GM12874 (cell line): ENCODE measurements around the gene CRADD.

Experiments used
- TF ChIP-seq, protein P1 (sequence below): IDR thresholded peaks from 2 replicates; pipeline ENCODE4 v1.5.1; 2011; ENCODE audit warnings: low read depth, mild to moderate bottlenecking, control low read depth, low read length, moderate library complexity; ENCODE audit not compliant: insufficient read depth

Gene CRADD

DNA sequence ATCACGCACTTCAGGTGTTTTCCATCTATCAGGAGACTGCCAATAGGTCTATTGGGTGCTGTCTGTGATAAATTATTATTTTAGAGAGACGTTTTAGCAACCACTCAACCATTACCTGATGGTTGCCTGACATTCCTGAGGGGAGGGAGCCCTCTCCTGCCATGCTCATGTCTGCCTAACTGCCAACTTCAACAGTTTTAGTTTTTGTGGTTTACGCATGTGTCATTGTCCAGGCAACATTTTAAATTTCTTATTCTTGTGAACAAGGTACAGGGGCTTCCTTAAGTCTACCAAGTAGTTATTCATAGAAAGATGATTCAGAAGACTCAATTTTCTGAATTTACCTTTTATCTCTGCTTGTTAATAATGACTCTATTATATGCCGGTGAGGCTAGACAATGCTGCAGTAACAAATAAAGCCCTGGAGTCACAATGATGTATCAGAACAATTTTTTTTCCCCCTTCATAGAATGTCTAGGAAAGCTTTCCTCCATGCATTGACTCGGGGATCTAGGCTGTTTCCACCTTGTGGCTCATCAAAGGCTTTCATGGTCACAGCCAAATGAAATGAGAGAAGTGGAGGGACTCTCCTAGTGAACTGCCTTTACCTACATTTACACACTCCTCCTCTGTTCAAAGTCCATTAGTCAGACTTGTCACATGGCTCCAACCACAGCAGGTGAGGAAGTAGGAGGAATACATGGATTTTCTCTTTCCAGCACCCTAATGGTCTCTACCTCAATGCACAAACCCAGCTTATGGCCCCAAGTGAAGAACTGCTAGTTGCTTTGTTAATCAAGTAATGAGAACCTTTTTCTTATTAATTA is 225.8 kb downstream of the CRADD start:
- TF ChIP-seq, protein P1, sequence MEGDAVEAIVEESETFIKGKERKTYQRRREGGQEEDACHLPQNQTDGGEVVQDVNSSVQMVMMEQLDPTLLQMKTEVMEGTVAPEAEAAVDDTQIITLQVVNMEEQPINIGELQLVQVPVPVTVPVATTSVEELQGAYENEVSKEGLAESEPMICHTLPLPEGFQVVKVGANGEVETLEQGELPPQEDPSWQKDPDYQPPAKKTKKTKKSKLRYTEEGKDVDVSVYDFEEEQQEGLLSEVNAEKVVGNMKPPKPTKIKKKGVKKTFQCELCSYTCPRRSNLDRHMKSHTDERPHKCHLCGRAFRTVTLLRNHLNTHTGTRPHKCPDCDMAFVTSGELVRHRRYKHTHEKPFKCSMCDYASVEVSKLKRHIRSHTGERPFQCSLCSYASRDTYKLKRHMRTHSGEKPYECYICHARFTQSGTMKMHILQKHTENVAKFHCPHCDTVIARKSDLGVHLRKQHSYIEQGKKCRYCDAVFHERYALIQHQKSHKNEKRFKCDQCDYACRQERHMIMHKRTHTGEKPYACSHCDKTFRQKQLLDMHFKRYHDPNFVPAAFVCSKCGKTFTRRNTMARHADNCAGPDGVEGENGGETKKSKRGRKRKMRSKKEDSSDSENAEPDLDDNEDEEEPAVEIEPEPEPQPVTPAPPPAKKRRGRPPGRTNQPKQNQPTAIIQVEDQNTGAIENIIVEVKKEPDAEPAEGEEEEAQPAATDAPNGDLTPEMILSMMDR = no peak

DNA sequence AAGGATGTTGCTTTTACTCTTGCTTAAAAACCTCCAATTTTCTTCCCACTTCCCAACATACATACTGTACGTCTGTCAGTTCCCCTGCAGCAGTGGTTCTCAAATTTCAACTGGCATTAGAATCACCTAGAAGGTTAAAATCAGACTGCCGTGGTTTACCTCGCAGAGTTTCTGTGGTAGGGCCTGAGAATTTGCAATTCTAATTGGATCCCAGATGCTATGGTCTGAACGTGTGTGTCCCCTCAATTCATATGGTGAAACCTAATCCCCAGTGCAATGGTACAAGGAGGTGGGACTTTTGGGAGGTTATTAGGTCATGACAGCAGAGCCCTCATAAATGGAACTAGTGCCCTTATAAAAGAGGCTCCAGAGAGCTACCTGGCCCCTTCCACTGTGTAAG is 226.9 kb downstream of the CRADD start:
- TF ChIP-seq, protein P1 = no peak

DNA sequence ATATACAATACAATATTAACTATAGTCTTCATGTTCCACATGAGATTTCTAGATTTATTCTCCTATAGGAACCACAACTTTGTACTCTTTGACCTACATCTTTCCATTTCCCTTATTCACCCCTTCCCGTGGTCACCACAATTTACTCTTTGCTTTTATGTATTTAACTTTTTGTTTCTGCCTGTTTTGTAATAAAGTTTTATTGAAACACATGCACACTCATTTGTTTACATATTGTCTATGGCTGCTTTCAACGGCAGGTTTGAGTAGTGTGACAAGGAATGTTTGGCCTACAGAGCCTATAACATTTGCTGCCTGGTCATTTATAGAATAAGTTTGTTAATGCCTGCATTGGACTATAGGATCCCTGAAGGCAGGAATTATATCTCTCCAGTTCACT is 231.1 kb downstream of the CRADD start:
- TF ChIP-seq, protein P1 = no peak

DNA sequence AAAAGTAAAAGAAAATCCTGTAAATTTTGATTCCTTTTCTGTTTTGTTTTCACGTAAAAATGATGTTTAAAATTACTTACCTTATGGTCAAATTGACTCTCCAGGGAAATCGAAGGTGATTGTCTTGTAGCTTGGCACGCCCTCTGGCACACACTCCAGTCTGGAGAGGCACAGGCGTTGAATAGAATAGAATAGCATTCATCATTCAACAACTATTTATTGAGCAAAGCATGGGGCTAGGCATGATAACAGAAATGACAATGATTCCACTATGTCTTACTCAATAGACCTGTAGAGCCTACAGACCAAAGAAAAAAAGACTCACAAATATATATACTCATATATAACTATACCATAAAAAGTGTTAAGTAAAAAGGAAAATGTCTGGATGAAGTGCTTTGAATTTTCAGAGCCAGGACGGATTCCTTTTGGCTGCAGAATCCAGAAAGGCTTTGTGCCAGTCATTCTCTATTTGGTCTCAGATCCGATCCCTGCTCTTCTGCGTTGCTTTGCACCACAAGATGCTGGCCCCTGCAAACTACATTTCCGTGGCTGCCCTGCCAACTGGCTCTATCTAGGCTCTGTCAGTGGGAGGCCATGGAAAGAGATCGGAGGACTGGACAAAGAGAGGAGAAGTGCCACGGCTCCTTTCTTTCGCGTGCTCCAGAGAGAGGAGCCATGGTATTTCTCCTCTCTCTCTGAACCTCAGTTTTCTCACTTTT is 231.8 kb downstream of the CRADD start:
- TF ChIP-seq, protein P1 = no peak

DNA sequence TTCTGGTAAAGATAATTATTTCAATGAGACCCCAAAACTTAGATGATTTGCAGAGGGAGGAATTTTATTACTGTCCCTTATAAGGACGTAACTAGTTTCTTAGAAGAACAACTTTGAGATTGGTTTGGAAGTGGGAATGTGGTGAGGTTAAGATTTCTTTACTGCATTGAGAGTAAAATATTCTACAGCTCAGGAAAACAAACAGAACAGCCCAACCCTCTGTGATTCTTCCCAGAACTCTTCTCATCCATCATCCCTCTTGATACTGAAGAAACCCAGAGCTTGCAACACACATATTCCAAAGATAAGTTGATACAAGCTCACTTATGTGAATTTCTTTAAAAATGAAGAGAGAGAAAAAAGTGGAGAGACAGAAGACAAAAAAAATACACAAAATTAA is 234.2 kb downstream of the CRADD start:
- TF ChIP-seq, protein P1 = no peak

DNA sequence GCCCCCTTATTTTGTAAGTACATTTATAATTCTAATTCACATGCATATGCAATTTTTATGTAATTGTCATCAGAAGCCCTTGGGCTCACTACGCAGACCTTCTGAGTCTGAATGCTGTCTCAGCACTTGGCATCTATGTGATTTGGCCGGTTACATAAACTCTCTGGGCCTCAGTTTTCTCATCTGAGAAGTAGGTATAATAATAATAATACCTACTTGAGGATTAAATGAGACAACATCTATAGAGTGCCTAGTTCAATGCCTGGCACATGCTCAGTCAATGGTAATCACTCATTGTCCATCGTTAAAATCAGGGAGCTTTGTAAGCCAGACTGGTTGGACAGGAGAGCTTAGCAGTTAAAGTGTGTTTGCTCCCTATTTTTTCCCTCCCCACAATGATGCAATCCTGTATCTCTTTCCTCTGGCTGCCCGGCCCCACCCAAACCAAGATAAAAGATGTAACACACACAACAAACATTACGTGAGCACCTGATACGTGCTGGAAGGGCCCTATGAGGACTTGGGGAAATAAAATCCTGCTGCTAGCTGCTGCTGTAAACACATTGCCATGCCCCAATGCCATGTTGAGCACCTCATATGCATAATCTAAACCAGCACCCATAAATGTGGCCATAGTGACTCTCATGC is 235.0 kb downstream of the CRADD start:
- TF ChIP-seq, protein P1 = no peak

DNA sequence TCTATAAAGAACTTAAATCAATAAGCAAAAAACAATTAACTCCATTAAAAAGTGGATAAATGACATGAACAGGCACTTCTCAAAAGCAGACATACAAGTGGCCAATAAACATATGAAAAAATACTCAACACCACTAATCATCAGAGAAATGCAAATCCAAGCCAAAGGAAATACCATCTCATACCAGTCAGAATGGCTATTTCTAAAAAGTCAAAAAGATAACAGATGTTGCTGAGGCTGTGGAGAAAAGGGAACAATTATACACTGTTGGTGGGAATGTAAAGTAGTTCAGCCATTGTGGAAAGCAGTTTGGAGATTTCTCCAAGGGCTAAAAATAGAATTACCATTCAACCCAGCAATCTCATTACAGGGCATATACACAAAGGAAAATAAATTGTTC is 236.7 kb downstream of the CRADD start:
- TF ChIP-seq, protein P1 = no peak
